Erythroblast (primary cell): ENCODE measurements around the gene ZNF385B.

Experiments used
- GATA1 ChIP-seq: IDR thresholded peaks from 2 replicates; pipeline ENCODE4 v1.6.1; 2011; ENCODE audit warnings: low read depth, mild to moderate bottlenecking, control low read depth, low read length, moderate library complexity
- POLR2A ChIP-seq: IDR thresholded peaks from 2 replicates; pipeline ENCODE4 v1.6.1; 2011; ENCODE audit warnings: mild to moderate bottlenecking, low read length

GRCh38 chr2:179467960-179468359 lies 393.5 kb downstream of the ZNF385B start:
- TF ChIP-seq POLR2A, result no peak
- TF ChIP-seq GATA1, result no peak
